Skeletal muscle satellite cell (primary cell): Measurements from ENCODE around the gene RSU1.

Experiments used
- H3K27me3 ChIP-seq: 2 replicates; pipeline ENCODE4 v1.7.0; 2013; ENCODE audit warnings: low read length; ENCODE audit not compliant: control insufficient read depth, insufficient read depth
- H3K36me3 ChIP-seq: 2 replicates; pipeline ENCODE4 v1.7.0; 2013; ENCODE audit warnings: mild to moderate bottlenecking, control low read depth, low read length; ENCODE audit not compliant: insufficient read depth
- H3K4me1 ChIP-seq: 2 replicates; pipeline ENCODE4 v1.7.0; 2013; ENCODE audit warnings: low read length; ENCODE audit not compliant: control insufficient read depth, insufficient read depth
- H3K4me2 ChIP-seq: 2 replicates; pipeline ENCODE4 v1.7.0; 2013; ENCODE audit warnings: mild to moderate bottlenecking, low read length
- H3K4me3 ChIP-seq: 2 replicates; pipeline ENCODE4 v1.7.0; 2013; ENCODE audit warnings: low read length
- H3K9ac ChIP-seq: 2 replicates; pipeline ENCODE4 v1.7.0; 2013; ENCODE audit warnings: mild to moderate bottlenecking, low read depth, low read length, moderate library complexity
- H3K9me3 ChIP-seq: replicated peaks from 2 replicates; pipeline ENCODE4 v1.7.0; 2013; ENCODE audit warnings: mild to moderate bottlenecking, control low read depth, low read length

The RSU1 gene

GRCh38 chr10:16803464-16803863 is 13.8 kb downstream of the RSU1 start:
- no peaks in the 10 kb centered on the region for H3K36me3 ChIP-seq
- no peak overlapping the region for H3K4me3 ChIP-seq
- H3K9me3 ChIP-seq = no peaks in the 10 kb centered on the region
- no peaks in the 10 kb centered on the region for H3K27me3 ChIP-seq
- no peaks in the 10 kb centered on the region for H3K4me1 ChIP-seq
- H3K9ac ChIP-seq = no peak overlapping the region
- no peak overlapping the region for H3K4me2 ChIP-seq

- Histone ChIP-seq H3K4me2 (no peak overlapping the region), H3K36me3 (no peaks in the 10 kb centered on the region), H3K9ac (no peak overlapping the region), H3K27me3 (no peaks in the 10 kb centered on the region), H3K4me3 (no peak overlapping the region), H3K4me1 (no peaks in the 10 kb centered on the region), H3K9me3 (no peaks in the 10 kb centered on the region)
Observed at GRCh38 chr10:16799621-16800020, 17.6 kb downstream of the RSU1 start.

GRCh38 chr10:16798571-16798970 is 18.7 kb downstream of the RSU1 start:
- H3K36me3 ChIP-seq = no peaks in the 10 kb centered on the region
- H3K4me2 ChIP-seq = no peak overlapping the region

GRCh38 chr10:16795410-16796073 is 21.7 kb downstream of the RSU1 start:
- Histone ChIP-seq H3K9ac (no peak overlapping the region), H3K4me2 (no peak overlapping the region), H3K4me3 (no peak overlapping the region), H3K4me1 (peaks cover 3% of the 10 kb centered on the region), H3K9me3 (no peaks in the 10 kb centered on the region), H3K27me3 (no peaks in the 10 kb centered on the region), H3K36me3 (peaks cover 3% of the 10 kb centered on the region)

More at GRCh38 chr10:16798571-16798970, 18.7 kb downstream of the RSU1 start:
- H3K9ac ChIP-seq = no peak overlapping the region
- H3K27me3 ChIP-seq = no peaks in the 10 kb centered on the region
- H3K9me3 ChIP-seq = no peaks in the 10 kb centered on the region
- H3K4me3 ChIP-seq = no peak overlapping the region
- no peaks in the 10 kb centered on the region for H3K4me1 ChIP-seq

- Histone ChIP-seq H3K9me3 (no peaks in the 10 kb centered on the region), H3K4me3 (no peak overlapping the region), H3K9ac (no peak overlapping the region), H3K27me3 (no peaks in the 10 kb centered on the region), H3K36me3 (peaks cover 3% of the 10 kb centered on the region), H3K4me1 (peaks cover 3% of the 10 kb centered on the region), H3K4me2 (no peak overlapping the region)
Observed at GRCh38 chr10:16794005-16794404, 23.2 kb downstream of the RSU1 start.

- Histone ChIP-seq H3K4me3 (no peak overlapping the region), H3K27me3 (no peaks in the 10 kb centered on the region), H3K4me1 (peaks cover 3% of the 10 kb centered on the region), H3K9me3 (no peaks in the 10 kb centered on the region), H3K36me3 (peaks cover 3% of the 10 kb centered on the region), H3K9ac (no peak overlapping the region), H3K4me2 (no peak overlapping the region)
Observed at GRCh38 chr10:16792675-16793074, 24.5 kb downstream of the RSU1 start.

GRCh38 chr10:16789765-16790164 is 27.5 kb downstream of the RSU1 start:
- Histone ChIP-seq H3K9ac (no peak overlapping the region), H3K4me1 (peaks cover 3% of the 10 kb centered on the region), H3K27me3 (no peaks in the 10 kb centered on the region), H3K4me3 (no peak overlapping the region), H3K4me2 (no peak overlapping the region), H3K36me3 (peaks cover 6% of the 10 kb centered on the region), H3K9me3 (no peaks in the 10 kb centered on the region)

GRCh38 chr10:16789261-16789660 is 28.0 kb downstream of the RSU1 start:
- Histone ChIP-seq H3K9me3 (no peaks in the 10 kb centered on the region), H3K36me3 (peaks cover 6% of the 10 kb centered on the region)

GRCh38 chr10:16788778-16789177 is 28.4 kb downstream of the RSU1 start:
- Histone ChIP-seq H3K27me3 (no peaks in the 10 kb centered on the region), H3K4me1 (peaks cover 3% of the 10 kb centered on the region), H3K4me3 (no peak overlapping the region), H3K4me2 (no peak overlapping the region), H3K36me3 (peaks cover 6% of the 10 kb centered on the region), H3K9me3 (no peaks in the 10 kb centered on the region), H3K9ac (no peak overlapping the region)

More at GRCh38 chr10:16789261-16789660, 28.0 kb downstream of the RSU1 start:
- Histone ChIP-seq H3K4me1 (peaks cover 3% of the 10 kb centered on the region), H3K4me2 (no peak overlapping the region), H3K9ac (no peak overlapping the region), H3K27me3 (no peaks in the 10 kb centered on the region), H3K4me3 (no peak overlapping the region)

GRCh38 chr10:16788125-16788524 is 29.1 kb downstream of the RSU1 start:
- peaks cover 6% of the 10 kb centered on the region for H3K36me3 ChIP-seq
- H3K4me1 ChIP-seq = peaks cover 3% of the 10 kb centered on the region
- H3K9ac ChIP-seq = no peak overlapping the region
- no peaks in the 10 kb centered on the region for H3K27me3 ChIP-seq
- H3K4me2 ChIP-seq = no peak overlapping the region
- H3K4me3 ChIP-seq = no peak overlapping the region
- no peaks in the 10 kb centered on the region for H3K9me3 ChIP-seq

GRCh38 chr10:16787361-16787791 is 29.8 kb downstream of the RSU1 start:
- H3K36me3 ChIP-seq = peaks cover 6% of the 10 kb centered on the region
- no peak overlapping the region for H3K9ac ChIP-seq

GRCh38 chr10:16780338-16780880 is 36.8 kb downstream of the RSU1 start:
- no peaks in the 10 kb centered on the region for H3K27me3 ChIP-seq
- peaks cover 6% of the 10 kb centered on the region for H3K36me3 ChIP-seq
- H3K4me3 ChIP-seq = no peak overlapping the region
- peaks cover 5% of the 10 kb centered on the region for H3K4me1 ChIP-seq
- H3K9ac ChIP-seq = no peak overlapping the region
- no peak overlapping the region for H3K4me2 ChIP-seq
- H3K9me3 ChIP-seq = no peaks in the 10 kb centered on the region

More at GRCh38 chr10:16787361-16787791, 29.8 kb downstream of the RSU1 start:
- no peak overlapping the region for H3K4me2 ChIP-seq
- no peaks in the 10 kb centered on the region for H3K27me3 ChIP-seq
- H3K9me3 ChIP-seq = no peaks in the 10 kb centered on the region
- H3K4me1 ChIP-seq = no peaks in the 10 kb centered on the region
- H3K4me3 ChIP-seq = no peak overlapping the region
